AML-193 (cell line): Measurements from ENCODE around the gene KHK.

Source experiments
- DNase-seq, 2 experiments: peaks; one replicate each; lab custom pipeline; 2025; lab: John Stamatoyannopoulos, UW

Gene KHK

DNA sequence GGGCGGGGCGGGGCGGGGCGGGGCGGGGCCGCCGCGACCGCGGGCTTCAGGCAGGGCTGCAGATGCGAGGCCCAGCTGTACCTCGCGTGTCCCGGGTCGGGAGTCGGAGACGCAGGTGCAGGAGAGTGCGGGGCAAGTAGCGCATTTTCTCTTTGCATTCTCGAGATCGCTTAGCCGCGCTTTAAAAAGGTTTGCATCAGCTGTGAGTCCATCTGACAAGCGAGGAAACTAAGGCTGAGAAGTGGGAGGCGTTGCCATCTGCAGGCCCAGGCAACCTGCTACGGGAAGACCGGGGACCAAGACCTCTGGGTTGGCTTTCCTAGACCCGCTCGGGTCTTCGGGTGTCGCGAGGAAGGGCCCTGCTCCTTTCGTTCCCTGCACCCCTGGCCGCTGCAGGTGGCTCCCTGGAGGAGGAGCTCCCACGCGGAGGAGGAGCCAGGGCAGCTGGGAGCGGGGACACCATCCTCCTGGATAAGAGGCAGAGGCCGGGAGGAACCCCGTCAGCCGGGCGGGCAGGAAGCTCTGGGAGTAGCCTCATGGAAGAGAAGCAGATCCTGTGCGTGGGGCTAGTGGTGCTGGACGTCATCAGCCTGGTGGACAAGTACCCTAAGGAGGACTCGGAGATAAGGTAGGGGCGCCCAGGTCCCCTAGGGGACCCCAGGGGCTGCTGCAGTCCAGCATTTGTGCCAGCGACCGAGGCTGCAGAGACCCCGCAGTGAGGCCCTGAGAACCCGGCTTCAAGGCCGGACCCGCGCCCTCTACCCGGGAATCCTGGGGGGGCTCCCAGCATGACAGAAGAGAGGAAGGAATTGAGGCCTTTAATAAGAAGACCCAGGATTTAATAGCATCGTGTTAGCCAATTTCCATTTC lies at the start of gene KHK:
KHK (plus strand) TSS at position 49 of the 870 bp plus-strand sequence; CDS start at position 537, 488 bp downstream.
- DNase-seq, result no peak

DNA sequence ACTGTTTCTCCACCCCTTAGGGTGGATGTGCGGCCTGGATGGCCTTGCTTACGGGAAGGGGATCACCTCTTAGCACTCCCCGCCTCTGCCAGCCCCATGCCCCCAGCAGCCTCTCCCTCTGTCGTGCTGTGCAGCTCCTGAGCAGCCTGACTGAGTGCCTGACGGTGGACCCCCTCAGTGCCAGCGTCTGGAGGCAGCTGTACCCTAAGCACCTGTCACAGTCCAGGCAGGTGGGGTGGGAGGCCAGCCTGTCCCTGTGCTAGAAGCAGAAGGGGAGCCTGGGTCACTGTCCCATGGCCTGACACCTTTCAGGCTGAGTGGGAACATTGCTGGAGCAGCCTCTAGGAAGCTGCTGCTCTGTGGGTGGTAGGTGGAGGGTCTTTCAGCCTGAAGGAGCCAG lies 48.6 kb upstream of the KHK start:
- no peak for DNase-seq

DNA sequence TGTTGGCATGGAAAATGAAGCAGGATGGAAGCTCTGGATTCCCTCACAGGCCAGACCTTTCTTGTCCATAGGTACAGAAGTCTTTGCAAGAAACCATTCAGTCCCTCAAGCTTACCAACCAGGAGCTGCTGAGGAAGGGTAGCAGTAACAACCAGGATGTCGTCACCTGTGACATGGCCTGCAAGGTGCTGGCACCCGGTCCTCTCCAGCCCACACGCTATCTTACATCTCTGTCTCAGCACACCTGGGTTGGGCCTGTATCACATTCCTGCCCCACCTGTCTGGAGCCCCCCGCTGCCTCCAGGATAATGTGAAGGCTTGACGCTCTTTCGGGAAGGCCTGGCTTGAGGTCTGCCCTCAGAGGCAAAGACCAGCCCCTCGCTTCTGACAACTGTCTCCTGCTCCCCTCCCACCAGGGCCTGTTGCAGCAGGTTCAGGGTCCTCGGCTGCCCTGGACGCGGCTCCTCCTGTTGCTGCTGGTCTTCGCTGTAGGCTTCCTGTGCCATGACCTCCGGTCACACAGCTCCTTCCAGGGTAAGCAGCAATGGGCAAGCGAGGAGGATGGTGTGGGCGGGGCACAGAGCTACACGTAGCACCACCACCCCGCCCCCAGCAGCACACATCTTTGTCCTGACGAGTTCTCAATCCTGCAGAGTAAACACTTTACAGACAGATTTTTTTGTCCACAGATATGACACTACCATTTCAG lies 47.8 kb upstream of the KHK start:
- no peak for DNase-seq

DNA sequence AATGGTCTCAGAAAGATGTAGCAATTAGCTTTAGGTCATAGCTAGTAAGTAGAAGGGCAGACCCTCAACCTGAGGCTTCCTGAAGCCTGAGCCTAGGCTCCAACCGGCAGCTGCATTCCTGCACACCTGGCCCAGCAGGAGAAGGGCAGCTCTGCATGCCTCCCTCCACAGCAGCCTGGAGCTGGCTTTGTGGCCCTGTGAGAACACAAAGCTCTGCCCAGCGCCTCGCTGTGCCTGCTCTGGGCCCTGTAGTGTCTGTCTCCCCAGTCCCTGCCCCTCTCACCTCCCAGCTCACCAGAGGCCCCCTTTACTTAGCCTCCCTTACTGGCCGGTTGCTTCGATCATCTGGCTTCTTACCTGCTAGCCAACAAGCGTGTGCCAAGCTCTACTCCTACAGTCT lies 47.1 kb upstream of the KHK start:
- no peak for DNase-seq

DNA sequence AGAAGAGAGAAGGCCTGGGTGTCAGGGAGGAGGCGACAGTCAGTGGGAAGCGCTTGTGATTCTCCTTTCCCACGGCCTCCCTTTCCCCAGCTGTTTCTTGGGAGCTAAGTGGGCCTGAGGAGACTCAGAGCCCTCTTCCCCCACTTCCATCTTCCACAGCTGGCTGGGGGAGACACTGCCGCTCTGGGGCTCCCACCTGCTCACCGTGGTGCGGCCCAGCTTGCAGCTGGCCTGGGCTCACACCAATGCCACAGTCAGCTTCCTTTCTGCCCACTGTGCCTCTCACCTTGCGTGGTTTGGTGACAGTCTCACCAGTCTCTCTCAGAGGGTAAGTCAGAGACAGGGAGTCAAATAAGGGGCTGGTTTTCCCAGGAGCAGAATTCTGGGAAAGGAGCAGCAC lies 46.7 kb upstream of the KHK start:
- no peak for DNase-seq

- no peak for DNase-seq
Measured at GRCh38 chr2:27040282-27040681, 46.3 kb upstream of the KHK start.

- no peak for DNase-seq
Measured at GRCh38 chr2:27041752-27042151, 44.8 kb upstream of the KHK start.

GRCh38 chr2:27042159-27042661 lies 44.4 kb upstream of the KHK start:
- no peak for DNase-seq

DNA sequence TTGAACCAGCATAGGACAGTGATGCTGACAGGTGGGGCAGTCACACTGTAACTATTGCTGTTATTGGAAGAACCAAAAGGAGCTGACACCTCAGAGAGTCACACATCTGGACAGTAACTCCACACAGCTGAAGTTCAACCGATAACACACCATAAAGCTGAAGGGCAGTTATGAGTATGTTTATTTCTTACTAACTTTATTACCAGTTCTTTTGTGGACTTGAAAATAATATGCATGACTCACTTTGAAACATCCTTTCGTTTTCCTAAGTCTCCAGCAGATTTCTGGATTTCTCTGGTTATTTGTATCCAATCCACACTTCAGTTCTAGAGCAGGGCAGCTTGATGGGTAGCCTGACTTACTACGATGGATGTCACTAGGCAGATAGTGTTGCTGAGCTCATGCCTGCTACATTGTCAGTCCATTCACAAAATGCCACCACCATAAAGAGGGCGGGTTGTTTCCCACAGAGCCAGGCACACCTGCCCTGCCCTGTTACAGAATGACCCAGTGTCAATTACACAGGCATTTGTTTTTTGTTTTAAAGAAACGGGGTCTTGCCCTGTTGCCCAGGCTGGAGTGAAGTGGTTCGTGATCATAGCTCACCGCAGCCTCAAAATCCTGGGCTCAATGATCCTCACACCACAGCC lies 43.5 kb upstream of the KHK start:
- no peak for DNase-seq

DNA sequence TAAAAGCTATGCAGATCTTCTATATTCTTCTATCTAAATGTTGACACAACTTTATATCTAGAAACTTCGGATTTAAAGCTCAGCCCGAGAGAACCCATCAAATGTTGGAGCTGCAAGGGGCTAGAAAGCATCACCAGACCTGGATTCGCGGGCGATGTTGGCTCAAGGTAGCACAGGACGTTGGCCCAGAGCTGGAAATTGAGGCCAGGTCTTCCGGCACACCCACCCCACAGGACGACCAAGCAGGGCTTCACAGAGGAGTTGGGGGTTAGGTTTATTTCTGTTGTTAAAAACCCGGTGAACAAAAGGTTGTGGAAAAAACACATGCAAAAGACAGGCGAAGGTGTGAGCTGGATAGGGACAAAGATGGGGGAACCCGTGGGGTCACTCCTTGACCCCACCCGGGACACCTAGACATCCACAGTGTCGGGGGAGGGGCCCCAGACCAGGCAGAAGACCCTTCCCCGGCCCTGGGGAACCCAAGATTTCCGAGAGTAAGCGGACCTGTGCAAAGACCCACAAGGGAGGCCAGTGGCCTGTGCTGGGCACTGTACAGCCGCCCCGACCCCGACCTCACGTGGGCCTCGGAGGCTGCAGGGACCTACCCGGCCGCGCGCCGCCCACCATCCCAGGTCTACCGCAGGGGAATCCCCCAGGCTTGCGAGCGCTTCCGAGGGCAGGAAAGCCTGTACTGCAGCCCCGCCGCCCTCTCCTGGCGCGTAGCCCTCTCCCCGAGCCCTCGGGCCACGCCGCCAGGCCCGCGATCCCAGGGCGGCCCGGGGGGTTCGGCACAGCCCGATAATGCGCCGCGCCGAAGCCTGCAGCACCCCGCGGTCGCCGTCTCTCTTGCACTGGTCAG lies 36.9 kb upstream of the KHK start:
- no peak for DNase-seq

DNA sequence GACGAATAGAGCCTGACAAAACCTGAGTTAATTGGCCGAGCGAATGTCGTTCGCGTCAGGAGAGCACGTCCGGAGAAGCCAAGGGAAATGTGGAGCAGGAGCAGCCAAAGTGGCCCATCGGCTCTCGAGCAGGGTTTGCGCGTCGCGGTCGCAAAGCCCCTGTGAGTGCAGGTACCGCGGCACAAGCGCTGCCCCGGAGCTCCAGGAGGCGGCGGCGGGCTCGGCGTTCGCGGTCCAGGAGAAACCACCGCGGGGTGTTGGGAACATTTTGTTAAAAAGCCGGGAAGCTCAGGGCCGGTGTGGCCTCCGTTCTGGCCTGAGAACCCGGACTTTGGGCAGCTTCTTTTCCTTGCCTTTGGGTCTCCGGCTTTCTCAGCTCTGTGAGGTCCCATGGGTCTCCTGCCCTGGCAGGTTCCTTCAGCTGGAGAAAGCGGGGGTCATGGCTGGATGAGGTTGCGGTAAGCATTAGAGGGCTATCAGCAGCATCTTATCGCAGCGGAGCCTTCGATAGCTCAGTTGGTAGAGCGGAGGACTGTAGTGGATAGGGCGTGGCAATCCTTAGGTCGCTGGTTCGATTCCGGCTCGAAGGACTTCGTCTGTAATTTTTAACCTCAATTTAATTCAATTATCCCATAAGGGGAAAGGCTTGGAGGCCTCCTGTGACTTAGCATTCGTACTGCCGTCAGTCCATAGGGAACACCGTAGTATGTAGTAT lies 36.1 kb upstream of the KHK start:
- DNase-seq, result peak; percentile 81 to 88

GRCh38 chr2:27050996-27051901 lies 35.3 kb upstream of the KHK start, which contains the start of gene AGBL5:
Gene AGBL5, plus strand, starts transcription at chr2:27051668. Its CDS starts 1,291 bp downstream, at chr2:27052959.
- peak; percentile 84 to 85 for DNase-seq

DNA sequence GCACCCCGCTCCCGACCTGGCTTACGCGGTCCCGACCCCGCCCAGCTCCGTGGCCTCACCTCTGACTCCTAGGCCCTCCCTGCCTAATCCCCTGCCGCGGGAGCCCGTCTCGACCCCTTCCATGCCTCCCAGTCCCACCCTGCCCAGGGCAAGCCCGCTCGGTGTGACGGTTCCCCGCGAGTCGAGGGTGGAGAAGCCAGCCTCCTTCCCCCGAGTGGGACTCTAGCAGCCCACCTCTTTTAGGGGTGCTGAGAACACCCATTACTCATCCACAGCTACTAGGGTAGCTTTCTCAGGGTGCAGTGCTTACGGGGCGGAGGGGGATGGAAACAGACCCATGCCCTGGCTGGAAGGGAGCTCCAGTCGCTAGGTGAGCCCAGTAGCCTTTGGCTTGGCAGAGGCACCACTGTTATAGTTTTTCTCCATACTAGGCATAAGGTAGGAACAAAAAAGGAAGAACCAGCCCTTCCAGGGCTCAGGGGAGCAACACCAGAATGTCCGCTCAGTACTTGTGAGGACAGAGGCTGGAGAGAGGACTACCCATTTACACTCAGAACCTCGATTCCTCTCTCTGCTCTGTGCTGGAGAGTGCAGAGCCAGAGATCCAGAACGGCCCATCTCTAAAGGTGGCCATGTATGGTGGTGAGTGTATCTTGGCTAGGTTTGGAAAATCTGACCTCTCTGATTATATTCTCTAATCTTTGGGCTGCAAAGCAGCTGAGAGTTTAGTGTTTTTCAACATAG lies 34.5 kb upstream of the KHK start:
- peak in 1 of 2 experiments; percentile 9 for DNase-seq

- no peak for DNase-seq
Measured at GRCh38 chr2:27053321-27053720, 33.3 kb upstream of the KHK start.

DNA sequence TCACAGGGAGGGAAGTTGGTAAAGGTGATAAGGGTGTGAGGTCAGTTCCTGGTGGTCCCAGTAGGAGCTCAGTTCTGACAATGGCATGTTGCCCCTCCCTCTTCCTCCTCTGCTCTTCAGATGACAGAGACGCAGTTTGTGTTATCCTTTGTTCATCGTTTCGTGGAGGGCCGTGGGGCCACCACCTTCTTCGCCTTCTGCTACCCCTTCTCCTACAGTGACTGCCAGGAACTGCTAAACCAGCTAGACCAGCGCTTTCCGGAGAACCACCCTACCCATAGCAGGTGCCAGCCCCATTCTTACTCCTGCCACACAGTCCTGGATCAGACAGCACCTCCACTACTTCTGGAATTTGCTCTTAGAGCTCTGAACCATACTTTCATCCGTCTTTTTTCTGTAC lies 32.8 kb upstream of the KHK start:
- no peak for DNase-seq

DNA sequence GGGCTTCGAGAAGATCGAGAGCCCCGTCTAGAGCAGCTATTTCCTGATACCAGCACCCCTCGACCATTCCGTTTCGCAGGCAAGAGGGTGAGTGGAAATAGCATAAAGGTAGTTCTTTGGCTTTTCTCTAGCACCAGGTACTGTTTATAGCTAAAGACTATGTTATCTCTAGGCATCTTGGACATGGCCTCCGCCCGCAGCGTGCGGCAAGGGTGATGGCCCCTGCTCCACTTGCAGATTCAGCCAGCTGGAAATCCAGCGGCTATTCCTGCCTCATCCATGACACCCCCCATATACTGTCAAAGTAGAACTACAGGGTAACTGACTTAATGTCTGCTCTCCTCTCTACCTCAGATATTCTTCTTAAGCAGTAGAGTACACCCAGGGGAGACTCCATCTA lies 31.9 kb upstream of the KHK start:
- DNase-seq, result no peak

GRCh38 chr2:27057184-27057583 lies 29.4 kb upstream of the KHK start:
- no peak for DNase-seq

DNA sequence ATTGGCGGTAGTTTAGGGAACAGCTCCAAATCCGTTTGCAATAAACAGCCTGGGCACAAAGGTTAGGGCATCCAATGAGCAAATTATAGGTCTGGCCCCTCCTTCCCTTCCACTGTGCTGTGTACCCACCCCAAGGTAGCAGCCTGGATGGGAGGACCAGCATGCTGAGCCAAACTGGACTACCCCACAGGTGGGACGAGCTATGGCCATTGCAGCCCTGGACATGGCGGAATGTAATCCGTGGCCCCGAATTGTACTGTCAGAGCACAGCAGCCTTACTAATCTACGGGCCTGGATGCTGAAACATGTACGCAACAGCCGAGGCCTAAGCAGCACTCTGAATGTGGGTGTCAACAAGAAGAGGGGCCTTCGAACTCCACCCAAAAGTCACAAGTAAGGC lies 28.4 kb upstream of the KHK start:
- DNase-seq, result no peak
